Renal cortex interstitium (tissue), 11 donors: ENCODE data around the gene PDLIM4. TPM values are rescaled to one million over a fixed set of nuclear protein-coding genes. Genes with fewer than 3 reads are reported as not detected.
A peak's percentile ranks its signal among the peaks of the same experiment; 100 is the strongest.

Experiments used
- DNase-seq, 11 donors: peaks; one replicate each; pipeline ENCODE4 v3.0.0-alpha.2; 2013; ENCODE audit warnings: low read depth in 9 of 11, low spot score in 4 of 11; ENCODE audit errors: extremely low read depth in 1 of 11
- polyA plus RNA-seq, 3 donors: library from polyadenylated mRNA; unstranded; fragments of 120-200 nt; gene quantifications; one replicate each; pipeline ENCODE4 v1.2.1, GENCODE V29; 2013; ENCODE audit not compliant: insufficient read length in 3 of 3

Gene PDLIM4
- polyA plus RNA-seq, 3 donors: 13.8 to 21.2 (median 17.4) TPM

DNA sequence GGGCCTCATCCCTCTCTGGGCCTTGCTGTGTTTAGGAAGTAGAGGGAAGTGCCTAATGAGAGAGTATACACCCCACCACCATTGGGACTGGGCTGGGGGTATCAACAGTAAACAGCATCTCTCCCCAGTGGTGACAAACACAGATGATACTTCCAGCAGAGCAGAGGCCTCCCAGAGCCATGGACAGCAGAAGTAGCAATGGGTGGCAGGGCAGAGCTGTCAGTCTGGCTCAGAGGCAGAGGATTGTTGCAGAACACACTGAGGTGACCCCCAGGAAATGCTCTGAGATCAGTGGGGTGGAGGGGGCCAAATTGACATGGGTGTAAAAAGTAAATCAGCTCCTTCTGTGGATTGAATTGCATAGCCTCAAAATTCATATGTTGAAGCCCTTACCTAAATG is 17.7 kb upstream of the PDLIM4 start:
- DNase-seq: no peak

GRCh38 chr5:132243366-132243977 is 14.0 kb upstream of the PDLIM4 start:
- DNase-seq: no peak

DNA sequence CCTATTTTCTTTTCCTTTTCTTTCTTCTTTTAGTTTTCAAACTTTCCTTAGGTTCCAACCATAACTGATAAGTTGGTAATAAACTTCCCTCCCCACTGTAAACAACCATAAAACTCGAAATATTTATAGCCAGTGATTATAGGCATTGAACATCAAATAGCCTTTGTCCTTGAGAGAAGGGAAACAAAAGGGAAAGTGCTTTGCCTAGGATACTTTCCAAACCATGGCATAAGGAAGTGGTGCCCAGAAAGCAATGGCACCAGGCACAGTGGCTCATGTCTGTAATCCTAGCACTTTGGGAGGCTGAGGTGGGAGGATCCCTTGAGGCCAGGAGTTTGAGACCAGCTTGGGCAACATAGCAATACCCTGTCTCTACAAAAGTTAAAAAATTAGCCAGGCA is 11.9 kb upstream of the PDLIM4 start:
- no peak for DNase-seq

DNA sequence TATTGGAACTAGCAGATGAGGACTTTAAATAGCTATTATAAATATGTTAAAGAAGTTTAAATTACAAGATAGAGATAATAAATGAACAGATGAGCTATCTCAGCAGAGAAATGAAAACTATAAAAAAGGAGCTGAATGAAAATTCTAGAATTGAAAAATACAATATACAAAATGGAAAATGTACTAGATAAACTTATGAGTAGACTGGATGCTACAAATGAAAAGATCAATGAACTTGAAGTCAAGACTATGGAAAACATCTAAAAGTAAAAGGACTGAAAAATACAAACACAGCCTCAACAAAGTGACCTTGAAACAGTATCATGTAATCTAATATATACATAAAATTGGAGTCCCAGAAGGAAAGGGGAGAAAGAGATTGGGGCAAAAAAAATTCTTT is 10.7 kb upstream of the PDLIM4 start:
- DNase-seq: no peak

DNA sequence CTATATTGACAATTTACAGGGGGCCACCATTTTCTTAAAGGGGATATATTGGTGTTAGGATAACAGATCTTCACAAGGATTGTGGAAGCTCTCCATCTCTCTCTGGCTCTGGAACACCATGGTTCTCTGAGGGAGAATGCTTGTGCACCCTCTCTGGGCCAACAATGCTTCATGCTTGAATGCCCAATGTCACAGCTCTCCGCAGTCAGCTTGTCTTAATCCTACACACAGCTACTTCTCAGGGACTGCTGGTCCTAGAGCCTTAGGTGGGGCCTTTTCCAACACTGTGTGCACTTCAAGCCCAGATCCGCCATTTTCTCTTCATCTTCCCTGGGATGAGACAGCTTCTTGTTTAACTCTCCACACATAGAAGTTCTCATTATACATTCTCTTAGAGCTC is 6.9 kb upstream of the PDLIM4 start:
- no peak for DNase-seq

- DNase-seq: no peak
These were observed 6.2 kb upstream of the PDLIM4 start for GRCh38 chr5:132251220-132251725.

DNA sequence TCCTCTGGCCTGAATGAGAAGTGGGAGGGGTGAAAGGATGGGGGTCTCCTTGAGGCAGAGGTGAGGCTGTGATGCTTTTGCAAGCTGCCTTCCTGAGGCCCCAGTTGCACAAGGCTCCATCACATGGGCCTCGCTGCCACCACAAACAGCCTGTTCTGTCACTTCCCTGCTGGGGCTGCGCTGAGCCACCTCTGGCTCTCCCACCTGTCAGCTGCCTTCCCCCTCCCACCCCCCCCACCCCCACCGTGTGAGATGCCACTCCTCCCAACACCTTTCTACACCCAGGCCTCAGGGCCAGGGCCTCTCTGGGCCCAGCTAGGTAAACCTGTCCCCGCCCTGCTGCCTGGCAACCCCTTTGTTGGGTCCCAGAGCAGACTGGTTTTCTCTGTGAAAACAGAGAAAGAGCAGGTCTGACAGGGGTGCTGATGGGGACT is 4.5 kb upstream of the PDLIM4 start:
- DNase-seq: no peak

- DNase-seq: no peak
These were observed 3.8 kb upstream of the PDLIM4 start for GRCh38 chr5:132253452-132254320.

DNA sequence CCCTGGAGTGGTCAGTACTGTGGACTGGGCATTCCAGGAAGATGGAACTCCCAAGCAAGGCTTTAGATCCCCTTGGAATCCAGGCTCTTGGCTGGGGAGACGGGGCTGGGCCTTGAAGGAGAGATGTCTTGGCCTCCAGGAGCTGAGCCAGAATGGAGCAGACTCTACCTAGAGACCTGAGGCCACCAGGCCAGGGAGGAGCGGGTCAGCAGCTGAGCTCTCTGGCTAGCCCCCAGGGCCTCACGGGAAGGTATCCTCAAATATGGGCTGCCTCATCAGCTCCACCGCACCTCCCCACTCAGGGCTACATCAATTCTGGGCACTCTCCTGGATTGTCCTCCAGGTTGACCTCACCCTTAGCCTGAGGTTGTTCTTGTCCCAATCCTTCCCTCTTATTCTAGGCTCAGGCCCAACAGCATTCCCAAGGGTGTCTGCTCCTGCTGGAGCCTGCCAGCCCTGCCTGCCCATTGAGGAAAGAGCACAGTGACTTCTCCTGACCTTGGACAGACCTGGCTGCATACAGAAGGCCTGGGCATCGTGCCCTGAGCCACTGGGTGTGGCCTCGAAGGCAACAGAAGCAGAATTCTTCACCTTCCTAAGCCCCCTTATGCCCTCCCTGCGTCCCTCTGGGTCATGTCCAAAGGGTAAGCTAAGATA is 3.0 kb upstream of the PDLIM4 start:
- no peak for DNase-seq

DNA sequence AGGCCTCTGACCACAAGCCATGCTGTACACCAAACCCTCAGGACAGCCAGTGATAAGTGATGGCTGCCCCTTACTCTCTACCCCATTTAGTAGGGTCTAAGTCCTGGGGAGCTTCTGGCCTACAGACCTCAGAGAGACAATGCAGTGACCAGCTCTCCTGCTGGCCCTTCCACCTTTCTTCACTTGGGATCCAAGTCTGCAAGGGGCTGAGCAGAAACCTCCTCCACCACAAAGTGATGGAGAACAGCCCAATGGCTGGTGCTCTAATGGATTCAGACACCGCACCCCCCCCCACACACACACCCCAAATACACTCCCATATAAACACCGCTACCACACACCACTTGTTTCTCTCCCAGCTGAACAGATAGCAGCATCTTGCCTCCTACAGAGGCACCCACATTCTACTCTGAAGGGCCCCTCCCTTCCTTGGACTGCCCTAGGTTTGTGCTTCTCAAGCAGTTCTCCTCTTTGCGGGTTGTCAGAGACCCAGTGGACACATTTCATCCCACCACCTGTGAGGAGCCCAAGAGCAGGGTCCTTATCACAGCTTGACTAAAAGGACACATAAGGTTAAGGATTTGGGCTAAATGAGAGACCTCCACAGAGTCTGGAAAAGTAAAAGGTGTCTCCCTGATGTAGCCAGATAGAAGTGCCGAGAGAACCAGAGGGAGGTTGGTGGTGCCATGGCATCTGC is 1.3 kb upstream of the PDLIM4 start:
- no peak for DNase-seq

DNA sequence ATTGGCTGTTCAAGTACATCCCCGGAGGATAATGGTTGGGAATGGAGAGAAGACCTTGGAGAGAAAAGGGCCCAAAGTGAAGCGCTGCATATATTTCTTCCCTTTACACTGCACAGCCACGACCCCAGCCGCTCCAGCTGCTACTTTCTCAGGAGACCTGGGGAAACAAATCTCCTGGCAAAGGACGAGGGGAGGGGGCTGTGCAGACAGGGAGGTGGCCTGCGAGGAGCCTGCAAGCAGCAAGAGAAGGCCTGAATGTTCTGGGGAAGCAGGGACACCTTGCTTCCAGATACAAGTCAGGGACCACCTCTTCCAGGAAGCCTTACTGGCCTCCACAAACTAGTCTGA is 739 bp upstream of the PDLIM4 start:
- no peak for DNase-seq

- no peak for DNase-seq
These were observed 889 bp downstream of the PDLIM4 start for GRCh38 chr5:132258102-132259068.

- peak in 1 of 11 donors; percentile 52 for DNase-seq
These were observed 1.8 kb downstream of the PDLIM4 start for GRCh38 chr5:132259069-132259851.

DNA sequence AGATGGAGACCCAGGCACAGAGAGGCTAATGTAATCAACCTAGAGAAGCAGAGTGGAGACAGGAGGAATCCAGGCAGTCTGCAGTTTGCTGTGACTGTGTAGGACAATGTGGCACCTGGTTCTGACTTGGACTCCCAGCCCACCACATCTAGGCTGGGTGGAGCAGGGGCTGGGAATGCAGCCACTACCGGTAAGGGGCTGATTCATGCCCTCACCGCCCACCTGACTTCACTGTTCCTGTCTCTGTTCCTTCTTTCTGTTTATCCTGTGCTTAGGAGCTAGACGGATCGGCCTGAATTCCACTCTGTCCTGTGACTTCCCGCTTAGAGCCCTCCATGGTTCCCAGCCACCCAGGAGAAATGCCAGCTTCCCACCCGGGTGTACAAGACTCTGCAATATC is 2.6 kb downstream of the PDLIM4 start:
- no peak for DNase-seq

DNA sequence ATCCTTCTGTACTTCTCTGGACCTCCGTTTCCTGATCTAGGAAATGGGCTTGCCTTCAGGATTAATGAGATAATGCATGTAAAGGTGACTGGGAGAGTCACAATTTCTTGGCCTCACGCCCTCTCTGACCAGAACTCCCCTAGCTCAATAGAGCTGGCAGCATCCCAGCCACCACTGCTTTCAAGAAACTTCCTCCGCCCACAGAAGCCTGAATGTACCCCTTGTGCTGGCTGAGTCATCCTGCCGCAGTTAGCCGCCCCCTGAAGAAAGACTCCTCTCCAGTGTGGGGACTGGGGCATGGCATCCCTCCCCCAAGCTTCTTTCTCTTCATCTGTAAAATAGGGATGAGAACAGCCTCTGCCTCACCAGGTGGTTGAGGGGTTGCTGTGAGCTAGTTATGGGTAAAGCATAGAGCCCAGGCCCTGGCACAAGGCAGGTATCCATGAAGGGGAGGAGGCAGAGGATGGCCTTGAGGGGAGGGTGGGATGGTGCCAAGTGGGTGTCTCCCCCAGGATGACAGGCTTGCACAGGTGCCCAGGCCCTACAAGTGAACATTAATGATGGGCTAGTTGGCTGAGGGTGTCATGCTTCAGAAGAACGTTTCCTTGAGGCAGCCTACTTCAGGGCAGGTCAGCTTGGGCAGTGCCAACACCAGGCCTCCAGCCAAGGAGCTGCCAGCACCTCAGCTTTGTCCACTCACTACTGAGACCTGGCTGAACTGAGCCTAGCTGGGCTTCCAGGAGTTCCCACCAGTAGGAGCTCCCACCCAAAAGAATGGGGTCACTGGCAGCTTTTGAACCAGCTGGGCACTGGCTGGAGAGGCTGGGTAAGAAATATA is 3.4 kb downstream of the PDLIM4 start:
- no peak for DNase-seq

DNA sequence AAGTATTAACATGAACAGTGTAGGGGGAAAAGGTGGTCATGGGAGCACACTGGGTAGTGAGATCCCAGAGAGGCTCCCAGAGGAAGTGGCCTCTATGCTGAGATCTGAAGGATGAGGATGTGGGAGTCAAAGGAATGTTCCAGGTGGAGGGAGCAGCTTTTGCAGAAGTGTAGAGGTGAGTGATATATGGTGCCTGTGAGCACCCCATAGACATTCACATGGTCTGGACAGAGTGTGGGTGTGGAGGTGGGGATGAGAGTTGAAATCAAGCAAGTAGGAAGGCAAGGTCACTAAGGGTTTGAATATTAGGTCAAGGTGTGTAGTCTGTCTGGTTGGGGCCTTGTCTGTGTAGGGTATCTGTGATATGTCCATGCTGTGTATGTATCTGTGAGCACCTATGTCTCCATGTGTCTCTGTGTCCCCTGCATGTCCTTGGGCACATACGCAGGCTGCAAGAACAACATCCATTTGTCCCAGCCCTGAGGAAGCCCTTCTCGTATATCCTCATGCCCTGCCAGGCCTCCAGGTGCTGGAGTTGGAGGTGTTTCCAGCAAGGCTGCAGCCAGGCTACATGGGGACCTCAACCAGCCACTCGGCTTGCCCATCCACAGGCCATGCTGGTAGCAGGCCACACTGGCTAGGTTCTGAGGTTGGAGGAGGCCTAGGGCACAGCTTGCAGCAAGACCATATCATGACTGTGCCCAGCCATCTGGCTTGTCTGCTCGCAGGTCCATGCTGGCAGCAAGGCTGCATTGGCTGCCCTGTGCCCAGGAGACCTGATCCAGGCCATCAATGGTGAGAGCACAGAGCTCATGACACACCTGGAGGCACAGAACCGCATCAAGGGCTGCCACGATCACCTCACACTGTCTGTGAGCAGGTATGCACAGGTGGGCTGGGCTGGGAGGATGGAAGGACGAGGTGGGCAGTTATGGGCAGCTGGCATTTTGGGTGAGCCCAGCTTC is 4.7 kb downstream of the PDLIM4 start:
- no peak for DNase-seq
